ENCODE data around the gene SLC25A20. TPM values are rescaled to one million over a fixed set of nuclear protein-coding genes. Genes with fewer than 3 reads are reported as not detected.

Gene SLC25A20
- 9.2 and 9.8 TPM in 2 replicates for total RNA-seq

GRCh38 chr3:48898383-48899234 lies at the start of gene SLC25A20:
TSS of gene SLC25A20 (minus strand) at chr3:48898882. CDS start at chr3:48898794, 88 bp downstream.

GRCh38 chr3:48918388-48919214 lies 19.9 kb upstream of the SLC25A20 start, which contains the start of gene ARIH2:
TSS of gene ARIH2 (plus strand) at chr3:48918842. CDS start at chr3:48927559, 8,717 bp downstream.

GRCh38 chr3:48847504-48848423 lies 50.9 kb downstream of the SLC25A20 start, which contains the start of gene PRKAR2A:
TSS of gene PRKAR2A (minus strand) at chr3:48847874. CDS start at chr3:48847596, 278 bp downstream.

Other genes starting within 250 kb of the SLC25A20 start
- 1.3 and 2.7 TPM in 2 replicates for gene CELSR3, start 236.0 kb downstream of the SLC25A20 start, total RNA-seq
- 19.8 and 25.9 TPM in 2 replicates for gene NCKIPSD, start 213.0 kb downstream of the SLC25A20 start, total RNA-seq
- 70.3 and 83.2 TPM in 2 replicates for gene IP6K2, start 181.7 kb downstream of the SLC25A20 start, total RNA-seq
- gene PRKAR2A, start 51.0 kb downstream of the SLC25A20 start, total RNA-seq: 18.7 and 20.1 TPM in 2 replicates
- gene ARIH2, start 20.0 kb upstream of the SLC25A20 start, total RNA-seq: 55.2 and 64.1 TPM in 2 replicates
- 20.5 and 22.4 TPM in 2 replicates for gene P4HTM, start 91.4 kb upstream of the SLC25A20 start, total RNA-seq
- 79.7 and 80.7 TPM in 2 replicates for gene WDR6, start 108.5 kb upstream of the SLC25A20 start, total RNA-seq
- 59.5 and 60.0 TPM in 2 replicates for gene DALRD3, start 119.7 kb upstream of the SLC25A20 start, total RNA-seq
- gene NDUFAF3, start 123.2 kb upstream of the SLC25A20 start, total RNA-seq: 206 and 207 TPM in 2 replicates
- 314 and 337 TPM in 2 replicates for gene IMPDH2, start 130.5 kb upstream of the SLC25A20 start, total RNA-seq
- gene QRICH1, start 195.2 kb upstream of the SLC25A20 start, total RNA-seq: 53.5 and 72.1 TPM in 2 replicates
- 364 and 369 TPM in 2 replicates for gene QARS1, start 205.9 kb upstream of the SLC25A20 start, total RNA-seq
- 41.2 and 43.2 TPM in 2 replicates for gene USP19, start 221.9 kb upstream of the SLC25A20 start, total RNA-seq
- 215 and 282 TPM in 2 replicates for gene LAMB2, start 234.2 kb upstream of the SLC25A20 start, total RNA-seq

All from bronchus fibroblast of lung (primary cell).